Stimulated activated effector memory CD8-positive, alpha-beta T cell treated with anti-CD3 and anti-CD28 coated beads, Interleukin-12 subunit alpha, Interleukin-12 subunit beta, amount 100 ng/mL, for 72 hours (primary cell): ENCODE measurements around the gene LYPD4.
A peak's percentile ranks its signal among the peaks of the same experiment; 100 is the strongest.

Experiments
- ATAC-seq: fragments of 150-1000 bp; cut with Tn5 transposase; 2 replicates; pipeline ENCODE4 v1.10.0; 2021
- DNase-seq, 2 donors: peaks; one replicate each; pipeline ENCODE4 v3.0.0; 2021 to 2022; ENCODE audit warnings: low spot score in 2 of 2
- H3K27ac Mint-ChIP-seq: one replicate; pipeline ENCODE4 v1.8.0; 2022; ENCODE audit warnings: mild to moderate bottlenecking, mixed read lengths
- H3K36me3 Mint-ChIP-seq: one replicate; pipeline ENCODE4 v1.8.0; 2022; ENCODE audit warnings: mild to moderate bottlenecking, mixed read lengths
- H3K4me1 Mint-ChIP-seq: one replicate; pipeline ENCODE4 v1.8.0; 2022; ENCODE audit warnings: mixed read lengths
- H3K4me3 Mint-ChIP-seq: one replicate; pipeline ENCODE4 v1.8.0; 2022; ENCODE audit warnings: mild to moderate bottlenecking, mixed read lengths
- H3K9me3 Mint-ChIP-seq: one replicate; pipeline ENCODE4 v1.8.0; 2022; ENCODE audit warnings: mixed read lengths

Gene LYPD4

DNA sequence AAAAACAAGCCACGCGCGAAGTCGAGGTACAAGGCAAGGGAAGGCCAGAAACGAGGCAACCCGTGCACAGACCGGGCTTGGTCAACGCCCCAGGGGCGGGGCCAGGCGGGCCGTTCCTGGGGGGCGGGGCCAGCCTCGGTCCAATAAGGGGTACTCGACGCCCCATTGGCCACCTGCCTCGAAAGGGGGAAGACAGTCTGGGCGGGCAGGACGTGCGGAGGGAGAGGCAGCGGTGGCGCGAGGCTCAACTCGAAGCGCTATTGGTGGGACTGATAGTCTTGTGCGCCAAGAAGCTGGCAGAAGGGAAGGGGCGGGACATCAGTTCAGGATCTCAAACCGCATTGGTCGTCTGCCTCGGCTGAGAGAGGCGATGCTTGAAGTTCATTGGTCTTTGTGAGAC, at the start of gene LYPD4:
Gene LYPD4, minus strand, starts transcription at position 83 of the 400 bp plus-strand sequence. CDS start 5,398 bp downstream, outside the sequence.
- no peaks in the 10 kb centered on the region for H3K4me1 Mint-ChIP-seq
- no peaks in the 10 kb centered on the region for H3K36me3 Mint-ChIP-seq
- peaks cover 5% of the 10 kb centered on the region for H3K9me3 Mint-ChIP-seq
- ATAC-seq (no peak), DNase-seq (no peak)
- H3K27ac Mint-ChIP-seq: no peak within 1 kb of the TSS
- no peak within 1 kb of the TSS for H3K4me3 Mint-ChIP-seq

DNA sequence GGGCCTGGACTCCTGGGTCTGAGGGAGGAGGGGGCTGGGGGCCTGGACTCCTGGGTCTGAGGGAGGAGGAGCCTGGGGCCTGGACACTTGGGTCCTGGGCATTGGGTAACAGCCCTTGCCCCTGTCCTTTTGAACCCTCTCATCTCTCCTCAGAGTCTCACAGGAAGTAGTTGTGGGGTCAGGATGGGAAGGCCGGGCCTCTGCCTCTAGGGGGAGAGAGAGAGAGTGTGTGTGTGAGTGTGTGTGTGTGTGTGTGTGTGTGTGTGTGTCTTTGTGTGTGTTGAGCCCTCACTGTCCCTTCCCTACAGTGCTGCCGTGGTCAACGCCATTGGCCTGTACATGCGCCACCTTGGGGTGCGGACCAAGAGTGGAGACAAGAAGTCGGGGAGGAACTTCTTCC, 49.4 kb upstream of the LYPD4 start:
- Mint-ChIP-seq H3K4me3 (no peak overlapping the region), H3K9me3 (no peaks in the 10 kb centered on the region), H3K36me3 (peaks cover 95% of the 10 kb centered on the region), H3K27ac (peak overlapping the region; percentile 92), H3K4me1 (peaks cover 72% of the 10 kb centered on the region)
- ATAC-seq (peak; percentile 49), DNase-seq (no peak)

GRCh38 chr19:41892173-41892902, 47.9 kb upstream of the LYPD4 start:
- ATAC-seq (no peak), DNase-seq (no peak)
- Mint-ChIP-seq H3K4me1 (peaks cover 77% of the 10 kb centered on the region), H3K4me3 (no peak overlapping the region), H3K9me3 (no peaks in the 10 kb centered on the region), H3K27ac (peak overlapping the region; percentile 89), H3K36me3 (peaks cover 95% of the 10 kb centered on the region)

- Mint-ChIP-seq H3K27ac (peak overlapping the region; percentile 89), H3K9me3 (no peaks in the 10 kb centered on the region), H3K36me3 (peaks cover 96% of the 10 kb centered on the region), H3K4me1 (peaks cover 81% of the 10 kb centered on the region), H3K4me3 (no peak overlapping the region)
- DNase-seq (no peak), ATAC-seq (no peak)
Observed at GRCh38 chr19:41890936-41891335, 46.5 kb upstream of the LYPD4 start.

- no peak for DNase-seq
- no peak for ATAC-seq
- Mint-ChIP-seq H3K4me3 (peak overlapping the region; percentile 90), H3K27ac (peak overlapping the region; percentile 96), H3K9me3 (no peaks in the 10 kb centered on the region), H3K36me3 (peaks cover 96% of the 10 kb centered on the region), H3K4me1 (peaks cover 82% of the 10 kb centered on the region)
Observed at GRCh38 chr19:41889896-41890295, 45.4 kb upstream of the LYPD4 start.

DNA sequence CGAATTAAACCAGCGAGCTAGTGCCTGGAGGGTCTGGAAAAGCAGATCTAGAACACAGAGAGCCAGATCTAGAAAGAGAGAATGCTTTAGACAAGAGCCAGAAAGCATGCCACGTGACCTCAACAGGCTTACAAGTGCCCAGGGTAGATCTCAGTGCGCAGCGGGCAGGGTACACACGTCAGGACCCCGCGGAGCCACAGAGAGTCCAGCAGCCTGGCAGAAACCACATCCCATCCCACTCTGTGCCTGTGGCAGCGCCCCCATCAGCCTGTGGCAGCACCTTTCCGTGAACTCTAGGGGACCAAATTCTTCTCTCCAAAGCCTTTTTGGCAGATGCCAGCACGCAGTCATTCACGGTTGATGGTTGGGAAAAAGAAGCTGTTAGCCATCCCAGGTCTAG, 44.4 kb upstream of the LYPD4 start:
- no peak for DNase-seq
- Mint-ChIP-seq H3K9me3 (no peaks in the 10 kb centered on the region), H3K36me3 (peaks cover 96% of the 10 kb centered on the region), H3K4me1 (peaks cover 79% of the 10 kb centered on the region), H3K27ac (peak overlapping the region; percentile 96), H3K4me3 (peak overlapping the region; percentile 90)
- no peak for ATAC-seq

DNA sequence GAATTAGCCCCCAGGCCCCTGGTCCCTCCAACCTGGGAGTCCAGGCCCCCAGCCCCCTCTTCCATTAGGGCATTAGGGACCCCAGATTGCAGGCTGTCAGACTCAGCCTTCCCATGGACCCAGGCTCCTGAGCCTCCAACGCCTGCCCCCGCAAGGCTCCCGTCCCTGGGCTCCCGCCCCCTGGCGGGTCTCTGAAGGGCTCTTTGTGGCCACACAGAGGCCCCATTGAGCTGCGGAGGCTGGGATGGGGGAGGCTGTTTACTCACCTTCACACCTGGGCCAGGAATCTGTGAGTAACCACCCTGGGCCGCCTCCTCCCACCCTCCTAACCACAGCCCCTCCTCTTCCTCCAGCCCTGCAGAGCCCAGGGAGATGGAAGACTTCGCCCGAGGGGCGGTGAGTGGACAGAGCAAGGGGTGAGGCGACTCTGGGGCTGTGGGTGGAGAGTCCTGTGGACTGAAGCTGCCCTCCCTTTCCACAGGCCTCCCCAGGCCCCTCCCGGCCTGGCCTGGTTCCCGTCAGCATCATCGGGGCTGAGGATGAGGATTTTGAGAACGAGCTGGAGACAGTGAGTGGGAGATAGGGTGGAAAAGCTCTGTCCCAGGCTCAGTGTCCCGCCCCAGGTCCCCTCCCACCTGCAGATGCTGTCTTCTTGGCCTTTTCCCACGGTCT, 43.4 kb upstream of the LYPD4 start:
- DNase-seq: peak; percentile 66 to 89
- peaks cover 95% of the 10 kb centered on the region for H3K36me3 Mint-ChIP-seq
- peak; percentile 74 for ATAC-seq
- H3K9me3 Mint-ChIP-seq: no peaks in the 10 kb centered on the region
- H3K4me3 Mint-ChIP-seq: peak overlapping the region; percentile 90
- peak overlapping the region; percentile 96 for H3K27ac Mint-ChIP-seq
- peaks cover 72% of the 10 kb centered on the region for H3K4me1 Mint-ChIP-seq

GRCh38 chr19:41886761-41887710, 42.6 kb upstream of the LYPD4 start:
- ATAC-seq (peak; percentile 62), DNase-seq (peak; percentile 45 to 82)
- Mint-ChIP-seq H3K27ac (peak overlapping the region; percentile 96), H3K4me3 (peak overlapping the region; percentile 90), H3K4me1 (peaks cover 72% of the 10 kb centered on the region), H3K36me3 (peaks cover 95% of the 10 kb centered on the region), H3K9me3 (no peaks in the 10 kb centered on the region)

- peak; percentile 83 to 95 for DNase-seq
- Mint-ChIP-seq H3K36me3 (peaks cover 72% of the 10 kb centered on the region), H3K9me3 (no peaks in the 10 kb centered on the region), H3K4me1 (peaks cover 72% of the 10 kb centered on the region), H3K4me3 (peak overlapping the region; percentile 90), H3K27ac (peak overlapping the region; percentile 96)
- ATAC-seq: peak; percentile 85
Observed at GRCh38 chr19:41883821-41884733, 39.6 kb upstream of the LYPD4 start.

GRCh38 chr19:41883463-41883820, 39.0 kb upstream of the LYPD4 start:
- H3K36me3 Mint-ChIP-seq: peaks cover 66% of the 10 kb centered on the region
- H3K4me3 Mint-ChIP-seq: peak overlapping the region; percentile 90
- DNase-seq (no peak), ATAC-seq (no peak)
- H3K4me1 Mint-ChIP-seq: peaks cover 72% of the 10 kb centered on the region
- H3K9me3 Mint-ChIP-seq: no peaks in the 10 kb centered on the region
- H3K27ac Mint-ChIP-seq: peak overlapping the region; percentile 96

DNA sequence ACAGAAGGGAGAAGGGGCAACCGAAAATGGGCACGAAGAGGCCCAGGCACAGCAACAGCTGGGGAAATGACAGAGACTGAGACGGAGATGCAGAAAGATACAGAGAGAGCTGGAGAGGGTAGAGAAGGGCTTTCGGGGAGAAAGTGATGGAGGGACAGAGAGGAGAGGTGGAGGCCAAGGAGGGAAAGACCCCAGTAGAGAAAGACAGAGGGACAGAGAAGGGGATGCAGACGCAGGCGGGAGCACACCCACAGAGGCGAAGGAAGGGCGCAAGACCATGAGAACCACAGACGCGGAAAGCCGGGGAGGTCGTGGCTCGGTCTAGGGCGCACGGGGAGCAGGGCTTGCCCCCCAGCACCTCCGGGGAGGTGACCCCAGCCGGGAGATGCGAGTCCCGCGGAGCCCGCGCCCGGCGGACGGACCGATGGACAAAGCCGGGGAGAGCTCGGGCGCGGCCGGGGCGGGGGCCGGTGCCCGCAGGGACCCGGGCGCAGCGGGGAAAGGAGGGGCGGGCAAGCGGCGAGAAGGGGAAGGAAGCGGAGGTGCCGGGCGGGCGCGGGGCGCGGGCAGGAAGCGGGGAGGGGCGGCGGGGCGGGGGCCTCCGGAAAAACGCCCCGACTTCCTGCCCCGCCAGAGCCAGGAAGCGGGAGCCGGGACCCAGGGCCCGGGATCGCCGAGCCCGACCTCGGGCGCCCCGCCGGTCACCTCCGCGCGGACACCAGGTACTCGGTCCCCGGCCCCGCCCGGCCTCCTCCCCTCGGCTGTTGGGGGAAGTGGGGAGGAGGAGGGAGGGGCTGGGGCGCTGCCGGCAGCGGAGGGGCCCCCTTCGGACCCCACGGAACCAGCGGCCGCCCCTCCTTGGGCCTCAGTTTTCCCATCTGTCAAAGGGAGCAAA, 38.3 kb upstream of the LYPD4 start, which contains the start of gene ARHGEF1:
Gene ARHGEF1, plus strand, starts transcription at position 617 of the 895 bp plus-strand sequence. CDS start 4,899 bp downstream, outside the sequence.
- H3K9me3 Mint-ChIP-seq: no peaks in the 10 kb centered on the region
- H3K4me1 Mint-ChIP-seq: peaks cover 72% of the 10 kb centered on the region
- peak within 1 kb of the TSS; percentile 90 for H3K4me3 Mint-ChIP-seq
- DNase-seq: peak; percentile 37 to 78
- no peak for ATAC-seq
- H3K36me3 Mint-ChIP-seq: peaks cover 60% of the 10 kb centered on the region
- peak within 1 kb of the TSS; percentile 96 for H3K27ac Mint-ChIP-seq

DNA sequence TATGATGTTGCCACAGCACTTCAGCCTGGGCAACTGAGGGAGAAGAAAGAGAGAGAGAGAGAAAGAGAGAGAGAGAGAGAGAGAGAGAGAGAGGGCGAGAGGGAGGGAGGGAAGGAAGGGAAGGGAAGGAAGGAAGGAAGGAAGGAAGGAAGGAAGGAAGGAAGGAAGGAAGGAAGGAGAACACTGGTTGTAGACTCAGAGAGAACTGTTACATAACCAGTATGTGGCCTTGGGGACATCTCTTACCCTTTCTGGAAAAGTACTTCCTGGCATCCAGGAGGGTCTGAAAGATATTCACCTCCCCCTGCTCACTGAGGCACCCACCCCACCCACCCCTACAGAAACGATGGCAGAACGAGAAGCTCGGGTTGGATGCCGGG, 35.8 kb upstream of the LYPD4 start:
- Mint-ChIP-seq H3K27ac (peak overlapping the region; percentile 24), H3K4me3 (no peak overlapping the region), H3K36me3 (peaks cover 41% of the 10 kb centered on the region), H3K9me3 (no peaks in the 10 kb centered on the region), H3K4me1 (peaks cover 72% of the 10 kb centered on the region)
- ATAC-seq (no peak), DNase-seq (no peak)

GRCh38 chr19:41879670-41880328, 35.3 kb upstream of the LYPD4 start:
- H3K36me3 Mint-ChIP-seq: peaks cover 36% of the 10 kb centered on the region
- H3K9me3 Mint-ChIP-seq: no peaks in the 10 kb centered on the region
- DNase-seq: no peak
- H3K4me3 Mint-ChIP-seq: no peak overlapping the region
- no peak for ATAC-seq
- peak overlapping the region; percentile 24 for H3K27ac Mint-ChIP-seq
- peaks cover 69% of the 10 kb centered on the region for H3K4me1 Mint-ChIP-seq
